ACC112 (cell line): Measurements from ENCODE around the gene CDH23.

ENCODE experiments used
- H2AFZ ChIP-seq: fragments of 200-600 bp; sonication (generic); one replicate; pipeline ENCODE4 v1.6.0; 2017; ENCODE audit warnings: antibody characterized with exemption, low read length; ENCODE audit not compliant: unreplicated experiment
- H3K27ac ChIP-seq: fragments of 200-600 bp; sonication (generic); 2 replicates; pipeline ENCODE4 v1.5.1; 2014; ENCODE audit warnings: low read depth, mild to moderate bottlenecking, antibody characterized with exemption, low read length, moderate library complexity
- H3K27me3 ChIP-seq: fragments of 200-600 bp; sonication (generic); 2 replicates; pipeline ENCODE4 v1.6.1; 2014; ENCODE audit warnings: mild to moderate bottlenecking, antibody characterized with exemption, low read length, moderate library complexity, mixed read lengths; ENCODE audit not compliant: insufficient read depth
- H3K36me3 ChIP-seq: fragments of 200-600 bp; sonication (generic); 2 replicates; pipeline ENCODE4 v1.6.1; 2016; ENCODE audit warnings: mild to moderate bottlenecking, antibody characterized with exemption, low read length, moderate library complexity, mixed read lengths; ENCODE audit not compliant: insufficient read depth
- H3K4me1 ChIP-seq: fragments of 200-600 bp; sonication (generic); one replicate; pipeline ENCODE4 v1.6.1; 2016; ENCODE audit warnings: low read length, mixed read lengths; ENCODE audit not compliant: insufficient read depth, unreplicated experiment, control insufficient read depth
- H3K4me3 ChIP-seq: fragments of 200-600 bp; sonication (generic); 2 replicates; pipeline ENCODE4 v1.5.1; 2014; ENCODE audit warnings: mild to moderate bottlenecking, low read depth, low read length
- H3K79me2 ChIP-seq: fragments of 200-600 bp; sonication (generic); one replicate; pipeline ENCODE4 v1.6.0; 2016; ENCODE audit warnings: low read length; ENCODE audit not compliant: control insufficient read depth, unreplicated experiment, insufficient read depth

Gene CDH23

GRCh38 chr10:71627230-71627939 is 230.7 kb downstream of the CDH23 start:
- Histone ChIP-seq H3K4me1 (peaks cover 14% of the 10 kb centered on the region), H2AFZ (no peak overlapping the region), H3K27me3 (peaks cover 19% of the 10 kb centered on the region), H3K27ac (no peak overlapping the region), H3K79me2 (no peaks in the 10 kb centered on the region), H3K4me3 (no peak overlapping the region), H3K36me3 (no peaks in the 10 kb centered on the region)

DNA sequence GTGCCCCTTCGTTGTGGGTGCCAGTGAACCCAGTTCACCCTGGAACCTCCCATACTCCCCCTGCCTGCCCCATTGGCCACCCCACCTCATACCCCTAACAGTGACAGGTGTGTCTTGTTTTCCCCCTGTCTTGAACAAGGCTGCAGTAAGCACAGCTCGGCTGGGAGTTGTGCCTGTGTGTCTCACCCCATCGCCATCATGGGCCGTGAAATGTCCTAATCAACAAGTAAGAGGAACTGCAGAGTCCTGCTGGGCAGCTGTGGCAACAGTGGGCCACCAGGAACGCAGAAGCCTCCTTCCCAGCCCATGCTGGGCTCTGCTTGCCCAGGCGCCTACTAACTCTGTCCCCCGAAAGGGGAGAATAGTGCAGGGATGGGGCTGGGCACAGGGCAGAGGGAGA is 231.2 kb downstream of the CDH23 start:
- Histone ChIP-seq H3K36me3 (no peaks in the 10 kb centered on the region), H3K27ac (no peak overlapping the region), H3K79me2 (no peaks in the 10 kb centered on the region), H3K4me3 (no peak overlapping the region), H2AFZ (no peak overlapping the region), H3K4me1 (peaks cover 8% of the 10 kb centered on the region), H3K27me3 (peaks cover 21% of the 10 kb centered on the region)

DNA sequence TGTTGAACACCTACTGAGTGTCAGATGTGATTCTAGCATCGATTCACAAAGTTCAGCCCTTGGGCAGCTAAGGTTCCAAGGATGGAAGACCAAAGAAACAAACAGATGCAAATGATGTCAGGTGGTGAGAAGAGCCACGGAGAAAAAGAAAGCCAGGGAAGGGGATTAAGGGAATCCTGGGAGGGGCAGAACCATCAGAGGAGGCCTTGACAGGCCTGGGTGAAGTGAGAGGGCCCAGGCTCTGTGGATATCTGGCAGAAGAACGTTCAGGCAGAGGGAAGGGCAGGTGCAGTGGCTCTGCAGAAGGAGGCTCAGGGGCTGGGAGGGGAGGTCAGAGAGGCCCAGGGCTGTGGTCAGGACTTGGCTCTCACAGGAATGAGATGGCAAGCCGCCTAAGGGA is 232.4 kb downstream of the CDH23 start:
- no peak overlapping the region for H3K4me3 ChIP-seq
- H3K36me3 ChIP-seq: no peaks in the 10 kb centered on the region
- no peak overlapping the region for H3K27ac ChIP-seq
- H3K4me1 ChIP-seq: no peaks in the 10 kb centered on the region
- no peak overlapping the region for H2AFZ ChIP-seq
- H3K79me2 ChIP-seq: no peaks in the 10 kb centered on the region
- peaks cover 30% of the 10 kb centered on the region for H3K27me3 ChIP-seq

DNA sequence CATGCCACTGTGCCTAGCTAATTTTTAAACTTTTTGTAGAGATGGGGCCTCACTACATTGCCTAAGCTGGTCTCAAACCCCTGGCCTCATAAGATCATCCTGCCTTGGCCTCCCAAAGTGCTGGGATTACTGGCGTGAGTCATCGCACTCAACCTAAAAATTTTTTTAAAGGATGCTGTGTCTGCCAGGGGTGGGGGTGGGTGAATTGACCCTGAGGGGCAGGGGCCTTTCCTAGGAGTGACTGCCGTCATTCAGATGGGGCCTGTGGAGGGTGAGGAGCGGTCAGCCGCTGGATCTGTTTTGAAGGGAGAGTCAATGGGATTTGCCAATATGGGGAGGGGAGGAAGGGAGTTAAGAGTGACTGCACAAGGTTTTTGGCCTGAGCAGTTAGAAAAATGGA is 233.4 kb downstream of the CDH23 start:
- no peaks in the 10 kb centered on the region for H3K36me3 ChIP-seq
- no peaks in the 10 kb centered on the region for H3K79me2 ChIP-seq
- H3K4me3 ChIP-seq: no peak overlapping the region
- no peak overlapping the region for H3K27ac ChIP-seq
- H3K27me3 ChIP-seq: peaks cover 35% of the 10 kb centered on the region
- no peaks in the 10 kb centered on the region for H3K4me1 ChIP-seq
- H2AFZ ChIP-seq: no peak overlapping the region

DNA sequence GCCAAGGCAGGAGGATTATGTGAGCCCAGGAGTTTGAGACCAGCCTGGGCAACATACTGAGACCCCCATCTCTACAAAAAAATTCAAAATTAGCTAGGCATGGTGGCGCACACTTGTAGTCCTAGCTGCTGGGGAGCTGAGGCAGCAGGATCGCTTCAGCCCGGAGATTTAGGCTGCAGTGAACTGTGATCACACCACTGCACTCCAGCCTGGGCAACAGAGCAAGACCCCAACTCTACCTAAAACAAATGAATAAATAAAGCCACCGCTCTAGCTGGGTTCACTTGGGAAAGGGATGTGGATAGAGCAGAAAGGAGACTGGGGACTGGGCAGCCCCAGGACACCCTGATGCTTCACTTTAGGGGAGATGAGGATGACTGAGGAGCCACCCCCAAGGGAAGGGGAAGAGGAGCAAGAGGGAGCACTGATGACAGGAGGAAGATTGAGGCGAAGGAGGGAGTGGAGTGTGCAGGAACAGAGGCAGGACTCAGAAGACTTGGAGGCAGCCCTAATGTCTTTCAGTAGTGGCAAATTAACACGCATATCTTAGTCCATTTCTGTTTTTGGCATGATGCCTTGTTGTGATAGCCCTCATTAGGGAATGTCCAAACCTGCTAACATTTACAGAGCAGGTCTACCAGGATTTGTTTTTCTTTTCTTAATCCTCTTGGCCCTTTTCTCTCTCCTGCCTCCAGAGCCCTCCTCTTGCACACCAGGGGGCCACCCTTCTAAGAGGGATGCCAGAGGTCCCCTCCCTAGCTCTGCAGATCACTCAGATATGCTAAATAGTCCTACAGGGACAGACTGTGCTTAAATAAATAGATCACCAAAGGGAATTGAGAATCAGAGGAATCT is 234.5 kb downstream of the CDH23 start:
- Histone ChIP-seq H3K27ac (no peak overlapping the region), H3K79me2 (no peaks in the 10 kb centered on the region), H2AFZ (no peak overlapping the region), H3K27me3 (peaks cover 39% of the 10 kb centered on the region), H3K4me1 (no peaks in the 10 kb centered on the region), H3K4me3 (no peak overlapping the region), H3K36me3 (no peaks in the 10 kb centered on the region)

DNA sequence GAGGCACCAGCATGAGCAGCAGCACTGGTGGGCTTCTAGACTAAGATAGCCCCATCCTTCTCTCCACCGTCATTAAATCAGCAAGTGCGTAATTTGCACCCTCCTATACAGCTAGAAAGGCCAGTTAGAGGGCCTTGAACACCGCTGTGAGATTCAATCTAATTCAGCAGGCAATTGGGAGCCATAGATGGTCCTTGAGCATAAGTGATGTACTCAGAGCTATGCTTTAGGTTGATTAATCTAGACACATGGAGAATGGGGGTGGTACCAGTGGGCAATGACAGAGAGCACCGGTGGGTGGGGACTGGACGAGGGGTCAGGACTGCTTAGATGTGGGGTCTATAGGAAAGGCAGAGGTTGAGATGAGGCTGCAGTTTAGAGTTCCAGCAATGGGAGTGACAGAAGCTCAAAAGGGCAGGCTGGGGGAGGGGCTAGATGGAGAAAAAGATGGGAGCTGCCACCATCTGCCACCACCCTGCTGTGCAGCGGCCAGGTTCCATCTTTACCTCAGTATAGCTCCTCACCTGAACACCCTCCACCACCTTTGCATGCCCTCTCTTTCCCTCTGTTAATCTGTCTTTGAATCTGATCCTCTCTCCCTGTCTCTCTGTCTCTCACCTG is 235.6 kb downstream of the CDH23 start:
- no peaks in the 10 kb centered on the region for H3K79me2 ChIP-seq
- H3K36me3 ChIP-seq: no peaks in the 10 kb centered on the region
- H3K27ac ChIP-seq: no peak overlapping the region
- no peak overlapping the region for H3K4me3 ChIP-seq
- H2AFZ ChIP-seq: no peak overlapping the region
- H3K4me1 ChIP-seq: no peaks in the 10 kb centered on the region
- H3K27me3 ChIP-seq: peaks cover 39% of the 10 kb centered on the region

DNA sequence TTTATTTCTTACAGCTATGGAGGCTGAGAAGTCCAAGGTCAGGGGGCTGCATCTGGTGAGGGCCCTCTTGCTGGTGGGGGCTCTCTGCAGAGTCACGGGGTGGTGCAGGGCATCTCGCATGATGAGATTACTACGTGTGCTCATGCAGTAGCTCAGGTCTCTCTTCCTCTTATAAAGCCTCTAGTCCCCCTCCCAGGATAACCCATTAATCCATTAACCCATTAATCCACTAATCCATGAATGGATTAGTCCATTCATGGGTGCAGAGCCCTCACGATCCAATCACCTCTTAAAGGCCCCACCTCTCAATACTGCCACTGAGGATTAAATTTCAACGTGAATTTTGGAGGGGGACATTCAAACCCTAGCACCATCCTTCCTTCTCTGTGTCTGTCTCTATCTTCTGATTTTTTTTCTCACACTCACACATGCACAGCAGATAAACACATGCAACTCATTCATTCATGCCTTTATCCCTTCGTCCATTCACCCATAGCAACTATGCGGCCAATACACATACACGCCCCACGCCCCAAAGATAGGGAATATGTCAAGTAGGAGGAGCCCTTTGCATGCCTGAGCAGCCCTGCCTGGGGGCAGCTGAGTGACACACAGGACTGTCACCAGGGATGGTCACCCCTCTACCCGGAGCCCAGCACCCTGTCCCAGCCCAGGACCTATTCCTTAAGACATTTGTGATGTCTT is 236.3 kb downstream of the CDH23 start:
- Histone ChIP-seq H3K27me3 (peaks cover 34% of the 10 kb centered on the region), H3K4me3 (no peak overlapping the region), H3K4me1 (no peaks in the 10 kb centered on the region), H2AFZ (no peak overlapping the region), H3K27ac (no peak overlapping the region), H3K79me2 (no peaks in the 10 kb centered on the region), H3K36me3 (no peaks in the 10 kb centered on the region)

DNA sequence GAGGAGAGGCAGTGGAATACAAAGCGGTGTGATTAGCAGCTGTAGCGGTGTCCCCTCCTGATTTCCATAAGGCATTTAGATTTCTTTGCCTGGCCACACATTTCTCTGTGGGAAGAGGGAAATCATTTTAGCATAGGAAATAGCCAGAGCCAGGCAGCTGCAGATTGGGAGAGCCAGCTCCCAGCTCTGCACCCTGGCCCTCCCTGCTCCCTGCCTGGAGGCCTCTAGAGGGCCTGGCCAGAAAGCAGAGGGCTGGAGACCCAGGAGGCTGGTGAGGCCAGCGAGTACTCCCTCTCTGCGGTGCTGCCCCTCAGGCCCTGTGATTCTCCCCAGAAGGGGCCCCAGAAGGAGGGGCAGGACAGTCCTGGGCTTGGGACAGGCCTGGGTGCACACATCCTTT is 237.2 kb downstream of the CDH23 start:
- Histone ChIP-seq H3K27me3 (peaks cover 34% of the 10 kb centered on the region), H3K27ac (no peak overlapping the region), H2AFZ (no peak overlapping the region)

DNA sequence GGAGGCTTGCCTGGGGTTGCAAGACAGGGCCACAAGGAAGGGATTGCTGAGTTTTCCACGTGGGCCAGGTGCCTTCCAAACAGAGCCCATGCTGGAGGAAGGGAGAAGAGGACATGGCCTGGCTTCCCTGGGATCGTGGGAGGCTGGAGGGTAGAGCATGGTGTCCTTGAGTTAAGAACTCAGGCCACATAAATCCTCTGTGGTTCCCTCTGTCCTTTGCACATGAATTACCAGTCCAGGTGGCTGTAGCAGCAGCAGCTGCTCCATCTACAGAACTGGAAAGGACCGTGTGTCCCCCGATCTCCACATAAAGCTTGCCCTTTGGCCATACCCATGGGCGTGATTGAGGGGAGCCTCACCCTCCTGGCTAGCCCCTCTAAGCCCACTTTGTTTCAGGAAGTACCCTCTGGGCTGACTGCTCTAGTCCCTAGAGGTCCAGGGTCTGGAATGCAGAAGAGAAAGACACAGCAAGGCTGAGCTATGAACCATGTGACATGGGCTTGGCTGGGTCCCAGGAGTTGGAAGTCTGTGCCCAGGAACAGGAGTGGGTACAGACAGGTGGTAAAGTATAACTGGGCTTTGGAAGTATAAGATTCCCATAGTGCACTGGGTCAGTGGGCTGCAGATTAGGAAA is 237.9 kb downstream of the CDH23 start:
- H3K36me3 ChIP-seq: no peaks in the 10 kb centered on the region
- no peaks in the 10 kb centered on the region for H3K79me2 ChIP-seq
- no peak overlapping the region for H2AFZ ChIP-seq
- H3K27me3 ChIP-seq: peaks cover 34% of the 10 kb centered on the region
- H3K27ac ChIP-seq: no peak overlapping the region
- H3K4me1 ChIP-seq: no peaks in the 10 kb centered on the region
- H3K4me3 ChIP-seq: no peak overlapping the region

More for the DNA sequence above, 237.2 kb downstream of the CDH23 start:
- no peaks in the 10 kb centered on the region for H3K36me3 ChIP-seq
- no peak overlapping the region for H3K4me3 ChIP-seq
- no peaks in the 10 kb centered on the region for H3K4me1 ChIP-seq
- no peaks in the 10 kb centered on the region for H3K79me2 ChIP-seq

DNA sequence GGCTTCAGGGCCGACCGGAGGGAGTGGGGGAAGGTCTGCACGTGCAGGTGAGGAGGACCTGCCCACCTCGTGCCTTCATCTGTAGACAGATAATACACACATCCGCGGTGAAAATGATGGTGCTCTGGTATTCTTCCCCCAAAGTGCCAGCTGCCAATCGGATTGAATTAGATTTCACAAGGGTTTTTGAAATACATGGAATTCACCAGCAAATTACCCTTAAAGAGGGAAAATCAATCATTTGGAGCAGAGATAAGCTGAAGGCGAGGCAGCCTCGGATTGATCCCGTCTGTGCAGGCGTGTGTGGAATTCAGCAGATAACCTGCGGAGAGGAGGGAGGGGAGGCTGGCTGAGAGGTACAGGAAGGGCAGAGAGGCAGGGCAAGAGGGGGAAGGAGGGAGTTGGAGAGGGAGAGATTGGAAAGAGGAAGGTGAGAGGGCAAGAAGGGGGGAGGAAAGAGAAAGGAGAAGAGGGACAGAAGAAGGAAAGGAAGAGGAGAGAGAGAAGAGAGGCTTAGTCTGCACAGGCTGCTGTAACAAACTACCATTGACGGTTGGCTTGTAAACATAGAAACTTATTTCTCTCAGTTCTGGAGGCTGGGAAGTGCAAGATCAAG is 238.6 kb downstream of the CDH23 start:
- Histone ChIP-seq H3K79me2 (no peaks in the 10 kb centered on the region), H2AFZ (no peak overlapping the region), H3K27me3 (peaks cover 34% of the 10 kb centered on the region), H3K4me1 (no peaks in the 10 kb centered on the region), H3K27ac (no peak overlapping the region), H3K36me3 (no peaks in the 10 kb centered on the region), H3K4me3 (no peak overlapping the region)
